NT2/D1 (cell line): ENCODE data around the gene PML.

Source experiments
- SUZ12 ChIP-seq: IDR thresholded peaks from 2 replicates; pipeline ENCODE4 v1.6.1; 2011; ENCODE audit not compliant: insufficient read length, insufficient read depth; ENCODE audit errors: extremely low read depth
- YY1 ChIP-seq: IDR thresholded peaks from 2 replicates; pipeline ENCODE4 v1.6.1; 2011; ENCODE audit not compliant: insufficient read length, insufficient read depth
- ZNF274 ChIP-seq: IDR thresholded peaks from 2 replicates; pipeline ENCODE4 v1.6.1; 2011; ENCODE audit warnings: mild to moderate bottlenecking, low read depth, low read length

DNA sequence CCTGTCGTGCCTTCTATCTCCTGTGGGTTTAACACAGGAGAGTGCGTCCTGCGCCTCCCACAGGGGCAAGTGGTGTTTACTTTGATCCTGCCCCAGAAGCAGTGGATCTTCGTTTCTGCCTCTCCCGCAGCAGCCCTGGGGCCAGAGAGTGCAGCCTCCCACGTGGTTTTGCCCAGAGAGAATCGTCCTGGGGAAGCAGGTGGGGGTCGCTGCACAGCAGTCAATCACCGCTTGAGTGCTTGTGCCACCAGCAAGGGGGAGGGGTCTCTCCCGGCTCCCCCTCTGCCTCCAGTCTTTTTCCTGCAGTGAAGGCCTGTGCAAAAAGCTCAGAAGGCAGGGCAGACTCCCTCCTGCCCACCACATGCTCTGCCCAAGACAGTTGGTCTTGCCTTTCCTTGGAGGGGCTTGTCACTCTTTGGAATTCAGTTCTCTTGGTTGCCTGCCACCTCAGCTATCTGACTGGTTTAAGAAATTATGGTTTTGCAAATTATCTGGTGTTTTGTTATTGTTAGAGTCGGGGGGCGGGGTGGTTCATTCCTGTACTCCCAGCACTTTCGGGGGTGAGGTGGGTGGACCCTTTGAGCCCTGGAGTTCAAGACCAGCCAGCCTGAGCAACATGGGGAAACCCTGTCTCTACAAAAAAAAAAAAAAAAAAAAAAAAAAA lies 29.3 kb upstream of the PML start:
- TF ChIP-seq SUZ12 (no peak), ZNF274 (no peak), YY1 (no peak)
